Mucosa of stomach (tissue), 1 donor: Measurements from ENCODE around the gene MINDY2.
"Not testable (repeated sequence)": the region's sequence is repeated elsewhere in the genome, so short reads cannot be mapped to it uniquely, and the experiment has no call there.

Source experiments
- H3K27me3 ChIP-seq: one replicate; pipeline ENCODE4 v1.7.0; 2013; ENCODE audit warnings: mild to moderate bottlenecking, low read length; ENCODE audit not compliant: control insufficient read depth, insufficient read depth
- H3K36me3 ChIP-seq: one replicate; pipeline ENCODE4 v1.7.0; 2013; ENCODE audit warnings: low read length; ENCODE audit not compliant: control insufficient read depth, insufficient read depth
- H3K4me1 ChIP-seq: one replicate; pipeline ENCODE4 v1.7.0; 2013; ENCODE audit warnings: mild to moderate bottlenecking, low read length; ENCODE audit not compliant: control insufficient read depth, insufficient read depth
- H3K4me3 ChIP-seq: one replicate; pipeline ENCODE4 v1.7.0; 2013; ENCODE audit warnings: low read length
- H3K9ac ChIP-seq: one replicate; pipeline ENCODE4 v1.7.0; 2013; ENCODE audit warnings: mild to moderate bottlenecking, low read length, moderate library complexity
- H3K9me3 ChIP-seq: one replicate; pipeline ENCODE4 v1.7.0; 2013; ENCODE audit warnings: mild to moderate bottlenecking, low read length, moderate library complexity; ENCODE audit not compliant: control insufficient read depth
- donor health status: Pancreatic carcinoma.

MINDY2 gene

DNA sequence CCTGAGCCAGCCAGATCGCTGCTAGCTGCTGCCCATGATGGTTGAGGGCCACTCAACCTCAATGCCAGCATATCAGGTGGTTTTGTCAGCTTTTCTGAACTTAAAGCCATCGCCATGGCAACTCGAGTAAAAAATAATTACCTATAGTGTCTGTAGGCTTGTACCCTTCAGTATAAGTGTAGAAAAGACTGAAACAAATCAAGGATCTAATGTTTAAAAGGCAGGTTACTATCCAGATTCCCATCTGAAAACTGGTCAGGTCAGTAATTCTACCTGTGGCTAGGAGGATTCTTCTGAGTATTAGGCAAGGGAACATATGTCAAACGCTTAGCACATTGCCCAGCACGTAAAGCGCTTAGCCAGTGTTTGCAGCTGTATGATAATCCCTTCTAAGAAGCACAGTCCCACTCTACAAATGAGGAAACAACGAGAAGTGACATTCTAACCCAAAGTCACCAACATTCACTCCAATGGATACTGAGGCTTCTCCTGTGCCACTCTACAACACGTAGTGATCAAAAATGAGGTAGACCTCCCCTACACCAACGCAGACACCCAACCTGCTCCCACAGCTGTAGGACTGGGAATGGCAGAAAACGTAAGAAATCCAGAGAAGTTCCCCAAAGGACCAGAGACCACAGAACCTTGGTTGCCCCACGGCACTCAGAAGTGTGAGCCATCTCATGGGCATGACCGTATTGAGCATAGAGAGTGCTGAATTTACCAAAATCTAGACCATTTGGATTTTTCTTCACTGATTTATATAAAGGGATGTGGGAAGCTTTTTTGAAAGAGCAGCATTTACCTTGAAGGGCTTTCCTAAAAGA, 107.1 kb downstream of the MINDY2 start:
- H3K27me3 ChIP-seq, result no peaks in the 10 kb centered on the region
- H3K4me1 ChIP-seq, result no peaks in the 10 kb centered on the region
- no peaks in the 10 kb centered on the region for H3K9me3 ChIP-seq
- no peak overlapping the region for H3K9ac ChIP-seq
- no peak overlapping the region for H3K4me3 ChIP-seq
- no peaks in the 10 kb centered on the region for H3K36me3 ChIP-seq

- Histone ChIP-seq H3K4me3 (no peak overlapping the region), H3K27me3 (no peaks in the 10 kb centered on the region), H3K9ac (no peak overlapping the region), H3K4me1 (no peaks in the 10 kb centered on the region), H3K9me3 (no peaks in the 10 kb centered on the region), H3K36me3 (peaks cover 4% of the 10 kb centered on the region)
These were observed 109.2 kb downstream of the MINDY2 start for GRCh38 chr15:58880320-58880719.

DNA sequence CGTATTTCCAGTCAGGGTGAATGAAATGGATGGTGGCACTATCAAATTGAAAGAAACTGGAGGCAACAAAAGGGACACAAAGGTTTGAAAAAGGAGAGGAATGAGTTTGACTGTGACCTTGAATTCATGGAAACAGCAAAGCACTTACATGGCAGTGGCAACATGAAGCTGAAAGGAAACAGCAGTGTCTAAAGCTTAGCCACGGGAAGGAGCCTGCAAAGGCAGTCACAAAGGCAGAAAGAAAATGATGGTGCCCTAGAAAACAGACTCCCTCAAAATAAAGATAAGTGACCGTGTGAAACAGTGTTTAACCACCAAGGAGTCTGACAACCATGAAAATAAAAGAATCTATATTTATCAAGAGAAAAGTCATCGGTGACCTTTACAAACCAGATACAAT, 111.1 kb downstream of the MINDY2 start:
- Histone ChIP-seq H3K9me3 (no peaks in the 10 kb centered on the region), H3K36me3 (peaks cover 8% of the 10 kb centered on the region), H3K9ac (no peak overlapping the region), H3K4me3 (no peak overlapping the region), H3K4me1 (no peaks in the 10 kb centered on the region), H3K27me3 (no peaks in the 10 kb centered on the region)

DNA sequence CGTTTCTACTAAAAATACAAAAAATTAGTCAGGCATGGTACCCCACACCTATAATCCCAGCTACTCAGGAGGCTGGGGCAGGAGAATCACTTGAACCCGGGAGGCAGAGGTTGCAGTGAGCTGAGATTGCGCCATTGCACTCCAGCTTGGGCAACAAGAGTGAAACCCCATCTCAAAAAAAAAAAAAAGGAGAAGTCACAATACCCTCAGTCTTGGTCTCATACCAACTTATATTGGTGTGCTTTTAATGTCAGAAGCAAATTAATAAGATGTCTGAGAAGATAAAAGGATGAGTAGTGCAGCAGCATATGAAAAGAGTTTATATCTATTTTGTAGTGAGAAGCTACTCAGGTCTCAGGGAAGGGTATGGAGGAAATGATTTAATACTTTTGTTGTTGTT, 112.8 kb downstream of the MINDY2 start:
- H3K27me3 ChIP-seq, result not testable (repeated sequence)
- H3K36me3 ChIP-seq, result peaks cover 15% of the 10 kb centered on the region

GRCh38 chr15:58886921-58887320, 115.8 kb downstream of the MINDY2 start:
- Histone ChIP-seq H3K4me1 (no peaks in the 10 kb centered on the region), H3K4me3 (no peak overlapping the region), H3K27me3 (no peaks in the 10 kb centered on the region), H3K36me3 (peaks cover 15% of the 10 kb centered on the region), H3K9ac (no peak overlapping the region), H3K9me3 (no peaks in the 10 kb centered on the region)

More for the DNA sequence above, 112.8 kb downstream of the MINDY2 start:
- H3K9ac ChIP-seq, H3K4me3 ChIP-seq, H3K4me1 ChIP-seq, H3K9me3 ChIP-seq: not testable (repeated sequence)

GRCh38 chr15:58889363-58889762, 118.3 kb downstream of the MINDY2 start:
- Histone ChIP-seq H3K4me1 (no peaks in the 10 kb centered on the region), H3K9me3 (no peaks in the 10 kb centered on the region), H3K36me3 (peaks cover 15% of the 10 kb centered on the region), H3K27me3 (no peaks in the 10 kb centered on the region), H3K4me3 (no peak overlapping the region), H3K9ac (no peak overlapping the region)

GRCh38 chr15:58898150-58898680, 127.1 kb downstream of the MINDY2 start:
- Histone ChIP-seq H3K27me3 (no peaks in the 10 kb centered on the region), H3K9me3 (no peaks in the 10 kb centered on the region), H3K36me3 (peaks cover 4% of the 10 kb centered on the region), H3K9ac (no peak overlapping the region), H3K4me1 (no peaks in the 10 kb centered on the region), H3K4me3 (no peak overlapping the region)

DNA sequence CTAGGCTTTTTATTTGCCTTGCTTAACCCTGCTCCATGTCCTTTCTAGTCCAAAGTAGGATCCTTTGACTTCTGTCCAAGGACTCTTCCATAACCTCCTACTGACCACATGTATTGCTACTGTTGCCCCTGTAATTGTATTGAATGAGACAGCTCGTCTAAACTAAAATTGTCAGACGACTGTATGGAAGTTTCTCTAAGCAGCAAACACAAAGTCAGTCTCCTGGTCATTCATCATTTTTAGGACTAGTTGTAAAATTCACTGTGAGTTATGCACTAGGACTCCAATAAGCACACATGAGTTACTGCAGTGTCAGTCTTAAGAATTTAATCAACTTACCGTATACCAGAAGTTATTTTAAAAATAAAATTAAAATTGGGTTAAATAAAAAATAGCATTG, 129.5 kb downstream of the MINDY2 start:
- Histone ChIP-seq H3K27me3 (no peaks in the 10 kb centered on the region), H3K9ac (no peak overlapping the region), H3K9me3 (no peaks in the 10 kb centered on the region), H3K4me1 (no peaks in the 10 kb centered on the region), H3K4me3 (no peak overlapping the region), H3K36me3 (peaks cover 4% of the 10 kb centered on the region)

GRCh38 chr15:58908550-58909309, 137.6 kb downstream of the MINDY2 start:
- Histone ChIP-seq H3K4me1 (no peaks in the 10 kb centered on the region), H3K4me3 (no peak overlapping the region), H3K9me3 (no peaks in the 10 kb centered on the region), H3K36me3 (peaks cover 7% of the 10 kb centered on the region), H3K27me3 (no peaks in the 10 kb centered on the region), H3K9ac (no peak overlapping the region)

GRCh38 chr15:58909616-58910015, 138.5 kb downstream of the MINDY2 start:
- Histone ChIP-seq H3K9me3 (no peaks in the 10 kb centered on the region), H3K9ac (no peak overlapping the region), H3K27me3 (no peaks in the 10 kb centered on the region), H3K4me3 (no peak overlapping the region), H3K36me3 (peaks cover 7% of the 10 kb centered on the region), H3K4me1 (no peaks in the 10 kb centered on the region)

- Histone ChIP-seq H3K9ac (no peak overlapping the region), H3K4me1 (no peaks in the 10 kb centered on the region), H3K27me3 (no peaks in the 10 kb centered on the region), H3K36me3 (peaks cover 7% of the 10 kb centered on the region), H3K4me3 (no peak overlapping the region), H3K9me3 (no peaks in the 10 kb centered on the region)
These were observed 139.4 kb downstream of the MINDY2 start for GRCh38 chr15:58910456-58910855.
